ENCODE measurements around the gene CLEC3A. TPM values are rescaled to one million over a fixed set of nuclear protein-coding genes. Genes with fewer than 3 reads are reported as not detected.

Gene CLEC3A
- total RNA-seq, 1 experiment from 2014 or later: not detected

Other genes starting within 250 kb of the CLEC3A start
- not detected in 2 replicates for gene VAT1L, start 234.0 kb upstream of the CLEC3A start, total RNA-seq (2014; rRNA removed; shearing (Covaris generic))
- gene WWOX, start 77.1 kb downstream of the CLEC3A start, total RNA-seq (2014; rRNA removed; shearing (Covaris generic)): 31.1 and 38.9 TPM in 2 replicates